Tibial nerve (tissue), 4 donors: ENCODE measurements around the gene CCBE1. TPM values are rescaled to one million over a fixed set of nuclear protein-coding genes. Genes with fewer than 3 reads are reported as not detected.

Experiments
- DNase-seq, 2 donors: peaks; one replicate each; pipeline ENCODE4 v3.0.0-alpha.2; 2019; ENCODE audit warnings: low spot score in 2 of 2
- H3K27ac ChIP-seq, 4 donors: fragments of 200-600 bp; sonication (generic) in 3 of 4; one replicate each; pipeline ENCODE4 v1.5.1; 2017 to 2019; ENCODE audit warnings: mild to moderate bottlenecking in 1 of 4
- H3K27me3 ChIP-seq, 2 donors: fragments of 200-600 bp; sonication (generic) in 1 of 2; one replicate each; pipeline versions ENCODE4 v1.5.1 to v1.6.0; 2017 to 2019
- H3K36me3 ChIP-seq, 3 donors: fragments of 200-600 bp; sonication (generic); one replicate each; pipeline ENCODE4 v1.5.1; 2018 to 2019
- H3K4me1 ChIP-seq, 4 donors: fragments of 200-600 bp; sonication (generic) in 3 of 4; one replicate each; pipeline ENCODE4 v1.5.1; 2017 to 2019
- H3K4me3 ChIP-seq, 4 donors: fragments of 200-600 bp; sonication (generic) in 3 of 4; one replicate each; pipeline ENCODE4 v1.5.1; 2017 to 2019; ENCODE audit warnings: mild to moderate bottlenecking in 1 of 4, moderate library complexity in 1 of 4
- H3K9me3 ChIP-seq, 4 donors: fragments of 200-600 bp; sonication (generic) in 3 of 4; one replicate each; pipeline ENCODE4 v1.5.1; 2017 to 2019
- CTCF ChIP-seq, 5 experiments: fragments of 200-600 bp in 3 of 5; fragments of 450-650 bp in 2 of 5; sonication (generic) in 3 of 5; IDR thresholded peaks; one replicate each; pipeline ENCODE4 v1.5.1; 2016 to 2019; ENCODE audit warnings: antibody characterized with exemption in 5 of 5, mild to moderate bottlenecking in 3 of 5, moderate library complexity in 2 of 5
- EP300 ChIP-seq, 2 donors: sonication (generic); formaldehyde crosslinking; IDR thresholded peaks; one replicate each; pipeline ENCODE4 v1.6.1; 2017; ENCODE audit warnings: antibody characterized with exemption in 2 of 2, mild to moderate bottlenecking in 1 of 2
- POLR2A ChIP-seq, 2 donors: fragments of 450-650 bp; IDR thresholded peaks; one replicate each; pipeline ENCODE4 v1.6.1; 2017; ENCODE audit warnings: antibody characterized with exemption in 2 of 2, mild to moderate bottlenecking in 2 of 2, moderate library complexity in 2 of 2
- WGBS, 2 donors: methylation state at CpG; one replicate each; pipeline ENCODE4 v1.1.5; 2018; 5-methylcytosine and 5-hydroxymethylcytosine counted together
- total RNA-seq, 4 donors: library from RNA; depleted of rRNA; stranded (reverse); fragments of >200 nt; gene quantifications; one replicate each; pipeline ENCODE4 v1.1.0, GENCODE V29; 2016

The CCBE1 gene
- total RNA-seq, 4 donors from 2014 or later, result 0.30 to 3.9 (median 1.3) TPM

- 63 to 66% methylated on average over 11 of the region's 11 CpGs for WGBS, 2 donors
- no peak overlapping the region for H3K27ac ChIP-seq
Measured at GRCh38 chr18:59646228-59646962, 50.8 kb downstream of the CCBE1 start.

GRCh38 chr18:59643740-59644139, 53.5 kb downstream of the CCBE1 start:
- no peak overlapping the region for H3K4me3 ChIP-seq
- TF ChIP-seq EP300 (IDR thresholded peaks at IDR 0.05) (no peak), CTCF (IDR thresholded peaks at IDR 0.05) (no peak), POLR2A (IDR thresholded peaks at IDR 0.05) (no peak)
- no peaks in the 10 kb centered on the region for H3K36me3 ChIP-seq
- H3K9me3 ChIP-seq, result no peaks in the 10 kb centered on the region
- DNase-seq, result no peak
- WGBS, 2 donors, result 93 to 96% methylated on average over 6 of the region's 6 CpGs
- H3K4me1 ChIP-seq, result no peaks in the 10 kb centered on the region
- H3K27me3 ChIP-seq, result no peaks in the 10 kb centered on the region
- no peak overlapping the region for H3K27ac ChIP-seq

More at GRCh38 chr18:59646228-59646962, 50.8 kb downstream of the CCBE1 start:
- Histone ChIP-seq H3K27me3 (no peaks in the 10 kb centered on the region), H3K4me3 (no peak overlapping the region), H3K36me3 (no peaks in the 10 kb centered on the region), H3K4me1 (no peaks in the 10 kb centered on the region), H3K9me3 (no peaks in the 10 kb centered on the region)
- no peak for DNase-seq
- TF ChIP-seq EP300 (IDR thresholded peaks at IDR 0.05) (no peak), CTCF (IDR thresholded peaks at IDR 0.05) (no peak), POLR2A (IDR thresholded peaks at IDR 0.05) (no peak)

GRCh38 chr18:59640721-59641120, 56.5 kb downstream of the CCBE1 start:
- WGBS, 2 donors, result 73 to 79% methylated on average over 3 of the region's 3 CpGs
- no peaks in the 10 kb centered on the region for H3K4me1 ChIP-seq
- no peaks in the 10 kb centered on the region for H3K9me3 ChIP-seq
- no peaks in the 10 kb centered on the region for H3K36me3 ChIP-seq
- H3K4me3 ChIP-seq, result no peak overlapping the region
- no peak for DNase-seq
- no peak overlapping the region for H3K27ac ChIP-seq
- no peak for TF ChIP-seq EP300 (IDR thresholded peaks at IDR 0.05)
- no peak for TF ChIP-seq POLR2A (IDR thresholded peaks at IDR 0.05)
- TF ChIP-seq CTCF (IDR thresholded peaks at IDR 0.05), result no peak
- no peaks in the 10 kb centered on the region for H3K27me3 ChIP-seq

- no peak for DNase-seq
- H3K27ac ChIP-seq, result no peak overlapping the region
- no peaks in the 10 kb centered on the region for H3K27me3 ChIP-seq
- WGBS, 2 donors, result 54% methylated on average over 5 of the region's 5 CpGs
- H3K4me1 ChIP-seq, result no peaks in the 10 kb centered on the region
- no peak overlapping the region for H3K4me3 ChIP-seq
- H3K36me3 ChIP-seq, result no peaks in the 10 kb centered on the region
- no peaks in the 10 kb centered on the region for H3K9me3 ChIP-seq
- TF ChIP-seq CTCF (IDR thresholded peaks at IDR 0.05) (no peak), EP300 (IDR thresholded peaks at IDR 0.05) (no peak), POLR2A (IDR thresholded peaks at IDR 0.05) (no peak)
Measured at GRCh38 chr18:59639821-59640220, 57.4 kb downstream of the CCBE1 start.

- TF ChIP-seq CTCF (IDR thresholded peaks at IDR 0.05) (no peak), POLR2A (IDR thresholded peaks at IDR 0.05) (no peak), EP300 (IDR thresholded peaks at IDR 0.05) (no peak)
- Histone ChIP-seq H3K36me3 (no peaks in the 10 kb centered on the region), H3K27me3 (no peaks in the 10 kb centered on the region), H3K27ac (no peak overlapping the region), H3K4me1 (no peaks in the 10 kb centered on the region), H3K4me3 (no peak overlapping the region), H3K9me3 (no peaks in the 10 kb centered on the region)
- 79 to 85% methylated on average over 2 of the region's 2 CpGs for WGBS, 2 donors
- no peak for DNase-seq
Measured at GRCh38 chr18:59639136-59639535, 58.1 kb downstream of the CCBE1 start.
